ENCODE data around the gene PNPLA7. TPM values are rescaled to one million over a fixed set of nuclear protein-coding genes. Genes with fewer than 3 reads are reported as not detected.

The PNPLA7 gene
- total and polyA plus RNA-seq, 8 donors: 3.5 to 51.3 (median 16.6) TPM

- intact Hi-C loops (cut with DNase I; ENCODE audit: low total_unique reads): no loop called here
- Histone ChIP-seq H3K4me3 (no peak overlapping the region), H3K9me3 (no peaks in the 10 kb centered on the region), H3K27me3 (no peaks in the 10 kb centered on the region), H3K4me1 (peaks cover 0 to 12% (median 10%) of the 10 kb centered on the region in 4 donors), H3K36me3 (peaks cover 0 to 25% (median 17%) of the 10 kb centered on the region in 4 donors), H3K27ac (no peak overlapping the region)
- DNase-seq: no peak
- WGBS, 5 donors: 83 to 85% (median 84%) methylated on average over 16 to 26 of the region's 26 CpGs
- TF ChIP-seq EP300 (IDR thresholded peaks at IDR 0.05) (no peak), POLR2A (IDR thresholded peaks at IDR 0.05) (no peak), POLR2AphosphoS5 (IDR thresholded peaks at IDR 0.05) (no peak)
- TF ChIP-seq, protein P1, sequence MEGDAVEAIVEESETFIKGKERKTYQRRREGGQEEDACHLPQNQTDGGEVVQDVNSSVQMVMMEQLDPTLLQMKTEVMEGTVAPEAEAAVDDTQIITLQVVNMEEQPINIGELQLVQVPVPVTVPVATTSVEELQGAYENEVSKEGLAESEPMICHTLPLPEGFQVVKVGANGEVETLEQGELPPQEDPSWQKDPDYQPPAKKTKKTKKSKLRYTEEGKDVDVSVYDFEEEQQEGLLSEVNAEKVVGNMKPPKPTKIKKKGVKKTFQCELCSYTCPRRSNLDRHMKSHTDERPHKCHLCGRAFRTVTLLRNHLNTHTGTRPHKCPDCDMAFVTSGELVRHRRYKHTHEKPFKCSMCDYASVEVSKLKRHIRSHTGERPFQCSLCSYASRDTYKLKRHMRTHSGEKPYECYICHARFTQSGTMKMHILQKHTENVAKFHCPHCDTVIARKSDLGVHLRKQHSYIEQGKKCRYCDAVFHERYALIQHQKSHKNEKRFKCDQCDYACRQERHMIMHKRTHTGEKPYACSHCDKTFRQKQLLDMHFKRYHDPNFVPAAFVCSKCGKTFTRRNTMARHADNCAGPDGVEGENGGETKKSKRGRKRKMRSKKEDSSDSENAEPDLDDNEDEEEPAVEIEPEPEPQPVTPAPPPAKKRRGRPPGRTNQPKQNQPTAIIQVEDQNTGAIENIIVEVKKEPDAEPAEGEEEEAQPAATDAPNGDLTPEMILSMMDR (IDR thresholded peaks at IDR 0.05): no peak
These were observed 64.7 kb downstream of the PNPLA7 start for GRCh38 chr9:137485343-137486140.

DNA sequence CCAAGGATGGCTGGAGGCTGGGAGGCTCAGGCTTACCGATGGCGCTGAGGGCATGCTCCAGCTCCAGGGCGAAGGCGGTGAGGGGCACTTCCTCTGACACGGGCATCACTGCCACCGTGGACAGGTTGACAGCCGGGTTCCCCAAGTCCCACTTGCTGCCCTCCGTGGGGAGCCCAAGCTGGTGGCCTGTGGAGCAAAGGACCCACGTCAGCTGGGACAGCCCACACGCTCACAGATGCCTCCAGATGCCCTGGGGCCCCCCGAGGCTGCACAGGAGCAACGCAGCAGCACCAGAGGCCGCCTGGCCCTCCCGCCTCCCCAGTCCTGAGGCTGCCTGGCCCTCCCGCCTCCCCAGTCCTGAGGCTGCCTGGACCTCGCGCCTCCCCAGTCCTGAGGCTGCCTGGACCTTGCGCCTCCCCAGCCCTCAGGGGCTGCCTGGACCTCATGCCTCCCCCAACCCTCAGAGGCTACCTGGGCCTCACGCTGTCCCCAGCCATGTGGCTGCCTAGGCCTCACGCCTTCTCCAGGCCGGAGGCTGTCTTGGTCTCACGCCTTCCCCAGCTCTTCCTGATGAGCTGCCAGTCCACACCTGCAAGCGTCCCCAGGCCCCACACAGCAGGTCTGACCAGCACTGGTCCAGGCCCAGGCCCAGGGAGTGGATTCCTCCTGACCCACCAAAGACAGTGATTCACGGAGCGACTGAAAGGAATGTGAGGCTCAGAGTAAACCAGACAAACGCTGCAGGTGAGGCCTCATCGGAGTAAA, 65.5 kb downstream of the PNPLA7 start:
- peaks cover 0 to 12% (median 10%) of the 10 kb centered on the region in 4 donors for H3K4me1 ChIP-seq
- H3K36me3 ChIP-seq: peaks cover 0 to 28% (median 19%) of the 10 kb centered on the region in 4 donors
- no peak overlapping the region for H3K4me3 ChIP-seq
- H3K9me3 ChIP-seq: no peaks in the 10 kb centered on the region
- H3K27ac ChIP-seq: no peak overlapping the region
- 87 to 95% (median 92%) methylated on average over 12 to 27 of the region's 27 CpGs for WGBS, 5 donors
- no peaks in the 10 kb centered on the region for H3K27me3 ChIP-seq
- TF ChIP-seq, protein P1 (IDR thresholded peaks at IDR 0.05): no peak
- no peak for TF ChIP-seq POLR2AphosphoS5 (IDR thresholded peaks at IDR 0.05)
- no peak for TF ChIP-seq EP300 (IDR thresholded peaks at IDR 0.05)
- TF ChIP-seq POLR2A (IDR thresholded peaks at IDR 0.05): no peak
- intact Hi-C loops (cut with DNase I; ENCODE audit: low total_unique reads): no loop called here
- no peak for DNase-seq

DNA sequence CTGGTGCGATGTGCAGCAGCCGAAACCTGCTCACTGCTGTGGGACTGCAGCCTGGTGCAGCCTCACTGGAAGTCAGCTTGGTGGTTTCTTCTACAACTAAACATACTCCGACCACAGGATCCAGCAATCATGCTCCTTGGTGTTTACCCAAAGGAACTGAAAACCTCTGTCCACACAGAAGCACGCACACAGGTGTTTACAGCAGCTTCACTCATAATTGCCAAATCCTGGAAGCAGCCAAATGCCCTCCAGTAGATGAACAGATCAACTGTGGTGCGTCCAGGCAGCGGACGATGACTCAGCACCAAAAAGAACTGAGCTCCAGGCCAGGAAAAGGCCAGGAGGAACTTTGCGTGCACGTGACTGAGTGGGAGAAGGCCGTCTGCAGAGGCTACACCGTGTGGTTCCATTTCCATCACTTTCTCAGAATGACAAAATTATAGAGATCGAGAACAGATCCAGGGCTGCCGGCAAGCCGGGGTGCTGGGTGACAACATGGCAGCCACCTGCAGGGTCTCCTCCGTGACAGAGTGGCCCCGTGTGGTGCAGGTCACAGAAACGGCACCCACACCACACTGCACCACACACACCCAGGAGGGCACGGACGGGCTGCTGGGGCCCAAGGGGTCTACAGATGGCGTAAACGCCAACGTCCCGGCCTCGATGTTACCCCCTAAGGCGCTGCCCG, 68.0 kb downstream of the PNPLA7 start:
- H3K4me3 ChIP-seq: no peak overlapping the region
- H3K27ac ChIP-seq: peak overlapping the region in 3 of 5 donors; percentile 15 to 47 (median 24)
- H3K9me3 ChIP-seq: no peaks in the 10 kb centered on the region
- WGBS, 5 donors: 61 to 76% (median 70%) methylated on average over 23 to 26 of the region's 26 CpGs
- DNase-seq: peak; percentile 44 to 51
- H3K4me1 ChIP-seq: peaks cover 0 to 12% (median 10%) of the 10 kb centered on the region in 4 donors
- H3K27me3 ChIP-seq: no peaks in the 10 kb centered on the region
- intact Hi-C loops (cut with DNase I; ENCODE audit: low total_unique reads): no loop called here
- no peak for TF ChIP-seq POLR2A (IDR thresholded peaks at IDR 0.05)
- peak; percentile 6 to 53 (median 11) for TF ChIP-seq POLR2AphosphoS5 (IDR thresholded peaks at IDR 0.05)
- TF ChIP-seq EP300 (IDR thresholded peaks at IDR 0.05): no peak
- TF ChIP-seq, protein P1 (IDR thresholded peaks at IDR 0.05): no peak
- peaks cover 0 to 26% (median 20%) of the 10 kb centered on the region in 4 donors for H3K36me3 ChIP-seq

All from stomach (tissue), 9 donors.